ENCODE results near the gene CD2AP.

GRCh38 chr6:47603227-47603626 is 125.6 kb downstream of the CD2AP start:
- no peak for TF ChIP-seq POLR2A (IDR thresholded peaks at IDR 0.05; ENCODE audit: low read depth, low read length)
- no peak for TF ChIP-seq POLR2AphosphoS5 (IDR thresholded peaks at IDR 0.05; ENCODE audit: low read depth, low read length)
- no peak for TF ChIP-seq TAF1 (IDR thresholded peaks at IDR 0.05; ENCODE audit: borderline replicate concordance, low read depth, low read length)

Measured in GM12892 (cell line).